Measurements from ENCODE around the gene SDF4. TPM values are rescaled to one million over a fixed set of nuclear protein-coding genes. Genes with fewer than 3 reads are reported as not detected.
"Not testable (repeated sequence)": the region's sequence is repeated elsewhere in the genome, so short reads cannot be mapped to it uniquely, and the experiment has no call there.

SDF4 gene
- total RNA-seq, 1 donor from 2014 or later: 166 TPM

DNA sequence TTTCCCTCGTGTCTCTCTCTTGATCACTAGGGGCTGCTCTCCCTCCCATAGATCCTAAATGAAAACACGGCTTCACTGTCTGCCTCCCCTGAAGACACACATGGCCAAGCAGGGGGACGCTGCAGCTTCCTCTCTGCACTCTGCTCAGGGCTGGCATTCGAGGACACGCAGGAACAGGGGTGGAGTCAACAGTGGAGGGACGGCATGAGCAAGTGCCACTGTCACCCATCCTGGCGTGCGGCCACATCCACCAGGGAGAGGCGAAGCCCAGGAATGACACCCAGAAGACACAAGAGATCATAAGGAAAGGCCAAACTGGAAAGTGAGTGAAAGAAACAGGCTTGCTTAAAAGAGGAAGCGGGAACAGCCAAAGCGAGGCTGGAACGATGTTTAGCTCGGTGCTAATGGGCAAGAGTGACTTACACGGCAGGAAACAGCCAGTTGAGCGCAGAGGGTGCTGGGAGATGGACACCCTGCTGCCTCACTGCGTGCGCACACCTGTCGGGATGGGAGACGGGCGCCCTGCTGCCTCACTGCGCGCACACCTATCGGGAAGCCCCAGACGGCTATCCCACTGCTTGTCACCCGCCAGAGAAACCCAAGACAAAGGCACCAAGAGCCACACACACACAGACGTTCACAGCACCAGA, 28.3 kb upstream of the SDF4 start:
- no peak for DNase-seq (ENCODE audit: low spot score)

DNA sequence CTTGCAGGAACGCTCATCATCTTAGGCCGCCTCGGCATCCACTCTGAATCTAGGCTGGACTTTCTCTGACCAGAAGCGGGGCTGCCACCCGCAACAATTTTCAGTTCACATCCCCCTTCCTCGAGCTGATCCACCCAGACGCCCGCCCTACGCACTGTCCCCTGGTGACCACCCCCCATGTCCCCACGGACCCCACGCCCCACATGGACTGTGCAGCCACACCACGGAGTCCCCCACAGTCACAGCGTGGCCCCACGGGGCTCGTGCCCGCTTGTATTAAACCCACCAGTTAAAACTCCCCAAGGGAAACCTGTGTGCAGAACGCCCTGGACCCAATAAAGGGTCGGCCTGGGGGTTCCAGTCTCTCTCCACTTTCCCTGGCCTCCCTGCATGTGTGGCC, 27.7 kb upstream of the SDF4 start:
- ATAC-seq: no peak
- no peak for DNase-seq (ENCODE audit: low spot score)

More for the DNA sequence above, 28.3 kb upstream of the SDF4 start:
- no peak for ATAC-seq

GRCh38 chr1:1259119-1259488, 27.3 kb upstream of the SDF4 start:
- DNase-seq (ENCODE audit: low spot score): no peak
- ATAC-seq: no peak

- DNase-seq (ENCODE audit: low spot score) (no peak), ATAC-seq (no peak)
Measured at GRCh38 chr1:1256956-1257871, 25.4 kb upstream of the SDF4 start.

- no peak for DNase-seq (ENCODE audit: low spot score)
Measured at GRCh38 chr1:1255611-1256010, 23.8 kb upstream of the SDF4 start.

GRCh38 chr1:1255078-1255477, 23.3 kb upstream of the SDF4 start:
- DNase-seq (ENCODE audit: low spot score): no peak
- no peak for ATAC-seq

More at GRCh38 chr1:1255611-1256010, 23.8 kb upstream of the SDF4 start:
- no peak for ATAC-seq

- ATAC-seq (no peak), DNase-seq (ENCODE audit: low spot score) (no peak)
Measured at GRCh38 chr1:1254667-1254998, 22.8 kb upstream of the SDF4 start.

- DNase-seq (ENCODE audit: low spot score): no peak
- no peak for ATAC-seq
Measured at GRCh38 chr1:1253972-1254666, 22.3 kb upstream of the SDF4 start.

DNA sequence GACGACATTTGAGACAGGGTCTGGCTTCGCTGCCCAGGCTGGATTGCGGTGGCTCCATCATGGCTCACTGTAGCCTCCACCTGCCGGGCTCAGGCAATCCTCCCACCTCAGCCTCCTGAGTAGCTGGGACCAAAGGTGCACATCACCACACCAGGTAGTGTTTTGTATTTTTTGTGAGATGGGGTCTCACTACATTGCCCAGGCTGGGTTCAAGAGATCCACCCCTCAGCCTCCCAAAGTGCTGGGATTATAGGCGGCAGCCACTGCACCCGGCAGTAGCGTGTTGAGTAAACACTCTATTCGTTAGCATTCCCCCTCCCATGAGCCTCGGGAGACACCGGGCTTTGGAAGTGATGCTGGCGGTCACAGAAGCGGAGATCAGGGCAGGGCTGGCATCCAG, 21.5 kb upstream of the SDF4 start:
- ATAC-seq (no peak), DNase-seq (ENCODE audit: low spot score) (no peak)

DNA sequence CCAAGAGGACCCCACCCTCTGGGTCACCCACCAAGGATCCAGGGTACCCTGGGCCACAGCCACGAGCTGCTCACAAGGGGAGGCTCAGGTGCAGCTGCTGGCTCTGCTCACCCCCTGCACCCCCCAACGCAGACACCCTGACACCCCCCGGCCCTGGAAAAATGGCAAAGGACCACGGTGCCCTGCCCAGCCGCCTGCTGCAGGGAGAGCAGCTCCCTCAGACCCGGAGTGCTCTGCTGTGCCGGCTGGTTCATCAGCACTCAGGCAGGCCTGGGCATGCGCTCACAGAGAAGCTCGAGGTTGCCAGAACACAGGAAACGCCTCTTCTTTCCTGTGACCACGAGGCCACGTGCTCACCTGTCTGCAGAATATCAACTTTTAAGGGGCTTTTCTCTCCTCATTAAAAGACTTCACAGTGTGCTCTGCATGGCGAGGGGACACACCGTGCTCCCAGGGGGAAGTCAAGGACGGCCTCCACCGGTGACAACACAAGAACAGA, 19.0 kb upstream of the SDF4 start:
- DNase-seq (ENCODE audit: low spot score): no peak

GRCh38 chr1:1248009-1248913, 16.5 kb upstream of the SDF4 start:
- not testable (repeated sequence) for ATAC-seq; DNase-seq (ENCODE audit: low spot score)

More for the DNA sequence above, 19.0 kb upstream of the SDF4 start:
- ATAC-seq: no peak

- ATAC-seq: peak; percentile 13
- DNase-seq (ENCODE audit: low spot score): no peak
Measured at GRCh38 chr1:1247341-1247913, 15.6 kb upstream of the SDF4 start.

DNA sequence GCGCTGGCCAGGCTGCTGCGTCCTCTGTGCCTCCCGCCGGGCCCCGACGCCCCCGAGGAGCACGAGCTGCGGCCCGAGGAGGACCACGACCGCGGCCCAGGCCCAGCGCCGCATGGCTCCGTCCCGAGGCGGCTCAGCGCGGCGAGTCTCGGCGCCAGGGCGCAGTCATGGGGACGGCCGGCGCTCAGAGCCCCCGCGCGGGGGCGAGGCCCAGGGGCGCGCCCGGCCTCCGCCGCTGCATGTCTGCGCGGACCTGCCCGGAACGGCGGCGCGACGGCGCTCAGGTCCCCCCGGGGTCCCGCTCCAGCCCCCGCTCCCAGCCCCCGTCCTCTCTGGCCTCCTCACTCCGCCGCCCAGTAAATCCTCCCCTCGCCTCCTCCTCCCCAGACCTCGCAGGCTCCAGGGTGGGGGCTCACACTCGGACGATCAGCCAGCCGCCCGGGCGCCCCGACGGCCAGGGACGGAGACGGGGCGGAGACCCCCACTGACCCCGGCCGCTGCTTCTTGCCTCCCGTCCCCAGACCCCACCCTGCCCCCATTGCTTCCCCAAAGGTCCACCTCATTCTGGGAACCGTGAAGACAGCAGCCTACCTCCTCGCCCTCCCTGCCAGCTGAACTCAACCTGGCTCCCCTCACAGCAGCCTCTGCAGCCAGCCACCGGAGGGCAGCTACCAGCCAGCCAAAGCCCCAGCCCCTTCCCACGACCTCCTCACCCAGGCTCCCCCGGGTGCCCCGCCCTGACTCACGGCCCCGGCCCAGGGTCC, 15.0 kb upstream of the SDF4 start, which contains the start of gene C1QTNF12:
TSS of gene C1QTNF12 (minus strand) at position 146 of the 764 bp plus-strand sequence. CDS start at position 114, 32 bp downstream.
- ATAC-seq: peak; percentile 31

GRCh38 chr1:1245817-1246576, 14.2 kb upstream of the SDF4 start:
- no peak for DNase-seq (ENCODE audit: low spot score)
- peak; percentile 10 for ATAC-seq

More for the DNA sequence above, 15.0 kb upstream of the SDF4 start, which contains the start of gene C1QTNF12:
- DNase-seq (ENCODE audit: low spot score): no peak

DNA sequence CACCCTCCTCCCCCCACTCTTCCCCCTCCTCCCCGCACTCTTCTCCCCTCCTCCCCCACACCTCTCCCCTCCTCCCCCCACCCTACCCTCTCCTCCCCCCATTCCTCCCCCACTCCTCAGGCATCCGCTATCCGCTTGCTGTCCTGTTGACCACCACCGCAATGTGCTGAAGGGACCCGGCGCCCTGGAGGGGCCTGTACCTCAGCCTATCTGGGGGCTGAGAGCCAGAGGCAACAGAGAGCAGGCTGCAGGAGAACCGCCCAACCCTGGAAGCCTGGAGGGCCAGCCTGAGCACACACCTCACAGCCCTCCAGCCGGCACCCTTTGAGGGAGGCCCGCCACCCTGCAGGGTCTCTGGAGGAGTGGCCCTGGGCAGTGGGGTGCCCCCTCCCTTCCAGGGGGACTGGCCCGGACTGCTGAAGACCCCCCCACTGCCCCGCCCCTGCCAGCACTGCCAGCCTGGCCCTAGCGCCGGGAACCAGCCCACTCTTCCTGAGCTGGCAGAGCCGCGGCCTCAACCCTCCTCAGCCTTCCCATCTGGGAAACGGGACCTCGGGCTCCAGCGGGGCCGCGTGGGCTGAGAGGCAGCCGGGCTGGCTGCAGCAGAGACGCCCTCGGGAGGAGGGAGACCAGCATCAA, 13.5 kb upstream of the SDF4 start:
- ATAC-seq (no peak), DNase-seq (ENCODE audit: low spot score) (no peak)

DNA sequence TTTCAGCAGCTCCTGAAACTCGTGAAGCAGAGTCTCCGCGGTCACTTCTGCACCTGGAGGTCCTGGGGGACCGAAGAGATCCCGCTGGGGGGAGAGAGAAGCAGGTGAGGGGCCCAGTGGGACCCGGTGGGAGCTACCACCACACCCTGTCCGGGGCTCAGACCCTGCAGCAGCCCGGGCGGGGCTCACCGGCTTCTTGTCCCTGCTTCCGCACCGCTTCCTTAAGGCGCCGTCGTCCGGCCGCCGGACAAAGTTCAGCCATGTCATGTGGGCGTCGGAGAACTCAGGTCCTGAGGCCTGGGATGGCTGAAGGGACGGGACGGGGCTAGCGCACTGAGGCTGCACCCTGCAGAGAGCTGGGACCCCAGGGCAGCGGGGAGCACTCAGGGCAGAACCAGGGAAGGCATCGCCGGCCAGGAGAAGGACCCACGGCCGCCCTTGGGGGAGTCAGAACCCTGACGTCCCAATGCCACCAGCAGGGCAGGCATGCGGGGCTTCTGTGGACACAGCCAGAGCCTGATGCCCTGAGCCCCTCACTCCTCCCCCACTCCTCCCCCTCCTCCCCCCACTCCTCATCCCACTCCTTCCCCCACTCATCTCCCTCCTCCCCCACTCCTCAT, 12.5 kb upstream of the SDF4 start:
- no peak for ATAC-seq
- no peak for DNase-seq (ENCODE audit: low spot score)

DNA sequence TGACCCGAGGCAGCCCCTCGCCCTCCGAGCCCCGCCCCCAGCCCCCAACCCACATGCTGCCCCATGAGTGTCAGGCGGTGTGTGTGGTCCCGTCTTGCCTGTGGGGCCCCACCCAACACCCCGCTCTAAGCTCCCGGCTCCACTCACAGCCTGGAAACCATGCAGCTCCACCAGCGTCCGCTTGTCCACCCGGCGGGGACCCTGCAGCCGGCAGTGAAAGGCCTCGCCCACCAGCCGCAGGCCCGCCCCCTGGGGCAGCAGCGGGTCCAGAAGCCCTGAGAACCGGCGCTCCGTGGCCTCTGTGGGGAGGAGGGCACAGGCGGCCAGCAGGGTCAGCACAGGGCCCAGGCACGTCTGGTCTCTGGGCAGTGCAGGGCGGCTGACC, 12.0 kb upstream of the SDF4 start:
- no peak for DNase-seq (ENCODE audit: low spot score)
- ATAC-seq: no peak

DNA sequence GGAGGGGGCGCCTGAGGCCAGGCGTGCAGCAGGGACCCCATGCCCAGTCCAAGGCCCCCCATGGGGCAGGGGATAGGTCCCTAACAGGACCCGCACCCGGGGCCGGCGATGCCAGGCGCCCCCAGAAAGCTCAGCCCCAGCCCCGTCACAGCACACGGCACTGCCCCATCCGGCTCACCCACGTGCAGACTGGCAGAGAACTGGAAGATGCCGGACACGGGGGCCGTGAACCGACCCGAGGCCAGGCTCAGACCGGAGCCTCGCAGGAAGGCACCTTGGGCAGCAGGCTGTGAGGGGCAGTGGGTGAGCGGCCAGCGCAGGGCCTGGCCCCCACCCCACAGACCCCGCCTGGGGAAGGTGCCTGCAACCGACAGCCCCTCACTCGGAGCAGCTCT, 11.5 kb upstream of the SDF4 start:
- DNase-seq (ENCODE audit: low spot score): no peak
- no peak for ATAC-seq

Data from left lobe of liver (tissue), 2 donors.